NB4 (cell line): Measurements from ENCODE around the gene HAPLN2.

Source experiments
- TF ChIP-seq, protein P1 (sequence below): IDR thresholded peaks from one replicate; pipeline ENCODE4 v1.5.1; 2012; ENCODE audit warnings: low read depth, low read length
- TF ChIP-seq, protein P2 (sequence below): IDR thresholded peaks from 2 replicates; pipeline ENCODE4 v1.6.1; 2011; ENCODE audit warnings: low read depth, low read length

DNA sequence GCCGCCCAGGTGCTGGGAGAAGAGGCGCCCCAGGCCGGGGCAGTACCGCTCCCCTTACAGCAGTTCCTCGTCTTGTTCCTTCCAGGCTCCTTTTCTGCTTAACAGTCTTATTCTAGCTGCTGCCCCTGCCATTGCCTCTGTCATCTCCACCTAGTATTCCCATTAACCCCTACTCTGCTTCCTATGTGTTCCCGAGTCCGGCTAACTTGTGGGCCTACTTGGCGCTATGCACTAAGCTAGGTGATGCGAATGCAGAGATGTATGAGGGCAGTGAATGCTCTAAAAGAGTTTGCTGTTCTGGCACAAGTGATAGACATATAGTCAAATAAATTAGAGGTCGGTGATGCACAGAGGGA, 46.6 kb upstream of the HAPLN2 start:
- TF ChIP-seq, protein P1, sequence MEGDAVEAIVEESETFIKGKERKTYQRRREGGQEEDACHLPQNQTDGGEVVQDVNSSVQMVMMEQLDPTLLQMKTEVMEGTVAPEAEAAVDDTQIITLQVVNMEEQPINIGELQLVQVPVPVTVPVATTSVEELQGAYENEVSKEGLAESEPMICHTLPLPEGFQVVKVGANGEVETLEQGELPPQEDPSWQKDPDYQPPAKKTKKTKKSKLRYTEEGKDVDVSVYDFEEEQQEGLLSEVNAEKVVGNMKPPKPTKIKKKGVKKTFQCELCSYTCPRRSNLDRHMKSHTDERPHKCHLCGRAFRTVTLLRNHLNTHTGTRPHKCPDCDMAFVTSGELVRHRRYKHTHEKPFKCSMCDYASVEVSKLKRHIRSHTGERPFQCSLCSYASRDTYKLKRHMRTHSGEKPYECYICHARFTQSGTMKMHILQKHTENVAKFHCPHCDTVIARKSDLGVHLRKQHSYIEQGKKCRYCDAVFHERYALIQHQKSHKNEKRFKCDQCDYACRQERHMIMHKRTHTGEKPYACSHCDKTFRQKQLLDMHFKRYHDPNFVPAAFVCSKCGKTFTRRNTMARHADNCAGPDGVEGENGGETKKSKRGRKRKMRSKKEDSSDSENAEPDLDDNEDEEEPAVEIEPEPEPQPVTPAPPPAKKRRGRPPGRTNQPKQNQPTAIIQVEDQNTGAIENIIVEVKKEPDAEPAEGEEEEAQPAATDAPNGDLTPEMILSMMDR: no peak
- TF ChIP-seq, protein P2, sequence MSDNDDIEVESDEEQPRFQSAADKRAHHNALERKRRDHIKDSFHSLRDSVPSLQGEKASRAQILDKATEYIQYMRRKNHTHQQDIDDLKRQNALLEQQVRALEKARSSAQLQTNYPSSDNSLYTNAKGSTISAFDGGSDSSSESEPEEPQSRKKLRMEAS: no peak
